Activated T-cell treated with anti-CD3 and anti-CD28 coated beads, Interleukin-2, amount 50 U/mL, for 48 hours (primary cell): ENCODE results near the gene CASP4.
"Not testable (repeated sequence)": the region's sequence is repeated elsewhere in the genome, so short reads cannot be mapped to it uniquely, and the experiment has no call there.

Source experiments
- DNase-seq, 2 experiments: peaks; one replicate each; pipeline ENCODE4 v3.0.0-alpha.2; 2020

The CASP4 gene

GRCh38 chr11:104968355-104968855, at the start of gene CASP4:
CASP4 (minus strand) TSS chr11:104968574; CDS start chr11:104968525, 49 bp downstream.
- DNase-seq: no peak

GRCh38 chr11:105007463-105007862, 39.1 kb upstream of the CASP4 start:
- no peak for DNase-seq

- DNase-seq: no peak
Measured at GRCh38 chr11:105005451-105005845, 37.1 kb upstream of the CASP4 start.

- no peak for DNase-seq
Measured at GRCh38 chr11:105004021-105004420, 35.6 kb upstream of the CASP4 start.

- DNase-seq: no peak
Measured at GRCh38 chr11:105003151-105003550, 34.8 kb upstream of the CASP4 start.

GRCh38 chr11:105000797-105001196, 32.4 kb upstream of the CASP4 start:
- peak; percentile 72 to 74 for DNase-seq

GRCh38 chr11:105000167-105000566, 31.8 kb upstream of the CASP4 start:
- peak; percentile 22 to 27 for DNase-seq

GRCh38 chr11:104999721-105000120, 31.3 kb upstream of the CASP4 start:
- no peak for DNase-seq

GRCh38 chr11:104997288-104997687, 28.9 kb upstream of the CASP4 start:
- DNase-seq: no peak

- no peak for DNase-seq
Measured at GRCh38 chr11:104995001-104995408, 26.6 kb upstream of the CASP4 start.

GRCh38 chr11:104992781-104993180, 24.4 kb upstream of the CASP4 start:
- no peak for DNase-seq

- DNase-seq: no peak
Measured at GRCh38 chr11:104991994-104992393, 23.6 kb upstream of the CASP4 start.

GRCh38 chr11:104984808-104985207, 16.4 kb upstream of the CASP4 start:
- DNase-seq: no peak

GRCh38 chr11:104979839-104980238, 11.5 kb upstream of the CASP4 start:
- DNase-seq: no peak

- no peak for DNase-seq
Measured at GRCh38 chr11:104973616-104974015, 5.2 kb upstream of the CASP4 start.

GRCh38 chr11:104972924-104973323, 4.5 kb upstream of the CASP4 start:
- not testable (repeated sequence) for DNase-seq

GRCh38 chr11:104970756-104971155, 2.4 kb upstream of the CASP4 start:
- no peak for DNase-seq

- DNase-seq: peak in 1 of 2 experiments; percentile 21
Measured at GRCh38 chr11:104968856-104969776, 742 bp upstream of the CASP4 start.

- DNase-seq: no peak
Measured at GRCh38 chr11:104967534-104968354, 630 bp downstream of the CASP4 start.

GRCh38 chr11:104965735-104966134, 2.6 kb downstream of the CASP4 start:
- DNase-seq: no peak

- no peak for DNase-seq
Measured at GRCh38 chr11:104964247-104964646, 4.1 kb downstream of the CASP4 start.

- DNase-seq: no peak
Measured at GRCh38 chr11:104962852-104963251, 5.5 kb downstream of the CASP4 start.

- DNase-seq: no peak
Measured at GRCh38 chr11:104957280-104957679, 11.1 kb downstream of the CASP4 start.

- DNase-seq: no peak
Measured at GRCh38 chr11:104956528-104956927, 11.8 kb downstream of the CASP4 start.
